Measurements from ENCODE around the gene SLC27A1.

Gene SLC27A1

DNA sequence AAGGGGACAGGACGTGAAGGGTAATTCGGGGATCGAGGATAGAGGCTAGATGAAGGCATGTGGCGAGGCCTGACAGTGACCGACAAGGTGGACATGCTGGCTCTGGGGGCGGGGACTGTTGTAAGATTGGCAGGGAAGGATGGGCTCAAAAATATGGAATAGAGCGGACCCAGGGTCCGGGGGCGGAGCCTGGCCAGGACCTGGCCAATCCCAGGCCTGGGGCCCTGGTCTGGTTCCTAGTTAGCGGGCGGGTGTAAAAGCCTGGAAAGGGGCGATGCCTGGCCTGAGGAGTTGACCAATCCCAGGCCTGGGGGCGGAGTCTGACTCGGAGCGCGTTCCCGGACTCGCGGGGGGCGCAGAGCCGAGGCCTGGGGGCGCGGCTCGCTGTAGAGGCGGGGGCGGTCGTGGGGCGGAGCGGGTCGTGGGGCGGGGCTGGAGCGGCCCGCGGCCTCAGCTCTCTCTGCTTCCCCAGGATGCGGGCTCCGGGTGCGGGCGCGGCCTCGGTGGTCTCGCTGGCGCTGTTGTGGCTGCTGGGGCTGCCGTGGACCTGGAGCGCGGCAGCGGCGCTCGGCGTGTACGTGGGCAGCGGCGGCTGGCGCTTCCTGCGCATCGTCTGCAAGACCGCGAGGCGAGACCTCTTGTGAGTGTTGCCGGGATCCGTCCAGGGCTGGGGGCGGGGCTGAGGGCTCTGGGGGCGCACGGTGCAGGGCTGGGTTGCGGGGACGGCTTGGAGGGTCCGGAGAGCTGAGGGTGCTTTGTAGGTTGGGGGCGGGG, at the start of gene SLC27A1:
Gene SLC27A1, plus strand, starts transcription at position 457 of the 774 bp plus-strand sequence. Its CDS starts 17 bp downstream, at position 474.
- peak within 1 kb of the TSS; percentile 73 for H3K27ac ChIP-seq
- TF ChIP-seq, protein P1, sequence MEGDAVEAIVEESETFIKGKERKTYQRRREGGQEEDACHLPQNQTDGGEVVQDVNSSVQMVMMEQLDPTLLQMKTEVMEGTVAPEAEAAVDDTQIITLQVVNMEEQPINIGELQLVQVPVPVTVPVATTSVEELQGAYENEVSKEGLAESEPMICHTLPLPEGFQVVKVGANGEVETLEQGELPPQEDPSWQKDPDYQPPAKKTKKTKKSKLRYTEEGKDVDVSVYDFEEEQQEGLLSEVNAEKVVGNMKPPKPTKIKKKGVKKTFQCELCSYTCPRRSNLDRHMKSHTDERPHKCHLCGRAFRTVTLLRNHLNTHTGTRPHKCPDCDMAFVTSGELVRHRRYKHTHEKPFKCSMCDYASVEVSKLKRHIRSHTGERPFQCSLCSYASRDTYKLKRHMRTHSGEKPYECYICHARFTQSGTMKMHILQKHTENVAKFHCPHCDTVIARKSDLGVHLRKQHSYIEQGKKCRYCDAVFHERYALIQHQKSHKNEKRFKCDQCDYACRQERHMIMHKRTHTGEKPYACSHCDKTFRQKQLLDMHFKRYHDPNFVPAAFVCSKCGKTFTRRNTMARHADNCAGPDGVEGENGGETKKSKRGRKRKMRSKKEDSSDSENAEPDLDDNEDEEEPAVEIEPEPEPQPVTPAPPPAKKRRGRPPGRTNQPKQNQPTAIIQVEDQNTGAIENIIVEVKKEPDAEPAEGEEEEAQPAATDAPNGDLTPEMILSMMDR (conservative IDR thresholded peaks at IDR 0.05), result no peak

DNA sequence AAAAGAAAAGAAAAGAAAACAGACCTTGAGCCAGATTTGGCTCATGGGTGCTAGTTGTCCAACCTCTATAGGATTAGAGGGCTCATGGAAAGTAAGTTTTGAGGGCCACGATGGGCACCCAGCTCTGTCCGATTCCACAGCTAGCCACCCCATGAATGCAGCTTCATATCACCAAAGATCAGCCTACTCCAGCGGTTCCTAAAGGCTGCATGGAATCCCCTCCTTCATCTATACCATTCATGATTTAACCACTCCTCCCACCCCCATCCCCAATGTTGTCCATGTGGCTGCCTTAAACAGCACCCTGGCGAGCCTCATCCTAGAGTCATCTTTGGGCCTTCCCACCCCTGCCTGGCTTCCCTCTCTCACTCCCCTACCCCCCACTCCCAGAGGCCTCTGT, 48.4 kb upstream of the SLC27A1 start:
- TF ChIP-seq, protein P1 (conservative IDR thresholded peaks at IDR 0.05), result no peak
- H3K27ac ChIP-seq, result no peak overlapping the region

DNA sequence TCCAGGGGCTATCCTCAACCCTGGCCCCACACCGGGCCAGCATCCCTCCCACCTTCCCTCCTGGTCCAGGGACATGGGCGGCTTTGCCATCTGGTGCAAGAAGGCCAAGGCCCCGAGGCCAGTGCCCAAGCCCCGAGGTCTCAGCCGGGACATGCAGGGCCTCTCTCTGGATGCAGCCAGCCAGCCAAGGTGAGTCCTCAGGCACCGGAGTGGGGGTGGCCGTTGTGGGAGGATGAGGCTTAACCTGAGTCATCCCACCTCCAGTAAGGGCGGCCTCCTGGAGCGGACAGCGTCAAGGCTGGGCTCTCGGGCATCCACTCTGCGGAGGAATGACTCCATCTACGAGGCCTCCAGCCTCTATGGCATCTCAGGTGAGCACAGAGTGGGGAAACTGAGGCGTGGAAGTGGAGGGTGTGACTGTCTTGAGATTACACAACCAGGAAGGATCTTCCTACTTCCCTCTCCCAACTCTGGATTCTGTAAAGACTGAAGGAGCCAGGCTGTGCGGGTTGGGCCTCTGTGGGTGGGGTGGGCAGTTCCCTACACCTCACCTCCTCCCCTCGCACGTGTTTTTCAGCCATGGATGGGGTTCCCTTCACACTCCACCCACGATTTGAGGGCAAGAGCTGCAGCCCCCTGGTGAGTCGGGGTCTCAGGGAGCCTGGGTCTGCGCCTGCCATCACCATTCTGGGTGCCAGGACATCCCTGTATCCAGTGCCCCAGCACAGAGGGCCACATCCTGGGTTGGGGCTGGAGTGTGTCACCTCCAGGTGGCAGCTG, 46.7 kb upstream of the SLC27A1 start:
- TF ChIP-seq, protein P1 (conservative IDR thresholded peaks at IDR 0.05), result no peak

DNA sequence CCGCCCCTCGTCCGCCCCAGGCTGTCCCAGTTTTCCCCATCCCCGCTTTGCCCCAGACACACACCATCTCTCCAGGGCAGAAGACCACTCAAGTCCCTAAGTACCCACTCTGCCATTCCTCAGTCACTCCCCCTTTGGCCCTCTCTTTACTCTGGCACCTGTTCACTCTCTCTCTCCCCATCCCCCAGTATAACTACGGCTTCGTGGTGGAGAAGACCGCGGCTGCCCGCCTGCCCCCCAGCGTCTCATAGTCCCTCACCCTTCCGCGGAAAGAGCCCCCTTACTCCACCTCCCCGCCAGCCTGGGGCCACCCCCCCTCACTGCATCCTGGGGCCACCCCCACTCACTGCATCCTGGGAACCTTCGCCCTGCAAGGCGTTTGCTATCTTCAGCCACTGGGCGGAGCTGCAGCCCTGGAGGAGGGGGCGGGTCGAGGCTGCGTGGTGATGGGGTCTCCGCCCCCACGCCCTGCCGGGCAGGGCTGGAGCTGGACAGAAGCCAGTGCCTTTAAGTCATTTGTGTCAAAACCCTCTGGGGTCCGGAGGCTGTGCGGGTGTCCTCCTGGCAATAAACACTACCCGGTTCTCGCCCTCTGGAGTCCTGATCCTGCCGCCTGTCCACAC, 45.5 kb upstream of the SLC27A1 start:
- no peak overlapping the region for H3K27ac ChIP-seq
- TF ChIP-seq, protein P1 (conservative IDR thresholded peaks at IDR 0.05), result peak; percentile 30; the same call in 1 of the 2 replicates

More for the DNA sequence above, 46.7 kb upstream of the SLC27A1 start:
- H3K27ac ChIP-seq, result no peak overlapping the region

DNA sequence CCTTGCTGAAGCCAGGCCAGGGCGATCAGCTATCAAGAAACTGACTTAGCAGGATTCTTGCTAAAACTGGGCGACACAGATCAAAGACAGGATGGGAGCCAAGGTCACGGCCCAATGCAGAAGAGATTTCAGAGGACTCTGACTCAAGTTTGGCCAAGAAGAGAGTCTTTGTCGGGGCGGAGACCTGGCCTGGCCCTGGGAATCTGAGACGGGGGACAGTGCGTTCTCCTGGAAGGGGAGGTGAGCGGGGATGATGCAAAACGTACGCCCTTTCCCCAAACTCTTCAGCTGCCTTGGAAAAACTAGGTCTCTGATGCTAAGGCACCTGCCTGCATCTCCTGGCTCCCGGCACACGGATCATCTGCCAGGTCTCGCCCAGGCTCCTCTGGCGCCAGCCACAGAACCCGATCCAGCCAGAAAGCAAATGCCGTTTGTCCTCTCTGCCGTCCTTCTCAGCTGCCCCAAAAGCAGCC, 40.6 kb upstream of the SLC27A1 start:
- no peak overlapping the region for H3K27ac ChIP-seq
- TF ChIP-seq, protein P1 (conservative IDR thresholded peaks at IDR 0.05), result no peak

DNA sequence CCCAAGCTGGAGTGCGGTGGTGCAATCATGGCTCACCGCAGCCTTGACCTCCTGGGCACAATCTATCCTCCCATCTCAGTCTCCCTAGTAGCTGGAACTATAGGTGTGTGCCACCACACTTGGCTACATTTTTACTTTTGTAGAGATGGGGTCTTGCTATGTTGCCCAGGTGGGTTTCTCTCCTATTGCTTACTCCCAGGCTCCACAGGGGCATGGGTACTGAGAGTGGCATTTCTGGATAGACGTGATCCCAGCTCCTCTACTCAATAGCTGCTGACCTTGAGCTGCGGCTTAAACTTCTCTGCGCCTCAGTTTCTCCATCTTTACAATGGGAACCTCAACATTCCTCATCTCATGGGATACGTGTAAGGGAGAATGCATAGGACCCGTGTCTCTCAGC, 38.9 kb upstream of the SLC27A1 start:
- no peak overlapping the region for H3K27ac ChIP-seq
- TF ChIP-seq, protein P1 (conservative IDR thresholded peaks at IDR 0.05), result no peak

DNA sequence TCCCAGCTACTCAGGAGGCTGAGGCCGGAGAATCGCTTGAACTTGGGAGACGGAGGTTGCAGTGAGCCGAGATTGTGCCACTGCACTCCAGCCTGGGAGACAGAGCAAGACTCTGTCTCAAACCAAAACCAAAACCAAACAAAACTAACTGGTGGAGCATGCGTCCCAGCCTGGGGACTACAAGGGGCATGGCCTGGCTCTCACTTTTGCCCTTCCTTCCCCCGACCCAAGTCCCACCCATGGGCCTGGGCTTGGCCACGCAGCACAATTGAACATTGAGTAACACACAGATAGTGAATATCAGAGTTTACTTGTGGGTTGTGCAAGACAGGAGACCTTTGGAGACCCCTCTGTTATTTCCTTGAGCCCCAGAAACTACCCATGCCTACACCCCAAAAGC, 35.1 kb upstream of the SLC27A1 start:
- TF ChIP-seq, protein P1 (conservative IDR thresholded peaks at IDR 0.05), result no peak
- no peak overlapping the region for H3K27ac ChIP-seq

All from VCaP (cell line).